ENCODE measurements around the gene XYLT2. TPM values are rescaled to one million over a fixed set of nuclear protein-coding genes. Genes with fewer than 3 reads are reported as not detected.

The XYLT2 gene
- total and polyA plus RNA-seq, 9 of the 15 experiments (the other 6 are each of a cell fraction or from before 2014, with no cell fraction given) = 0.63 to 9.1 (median 4.3) TPM

DNA sequence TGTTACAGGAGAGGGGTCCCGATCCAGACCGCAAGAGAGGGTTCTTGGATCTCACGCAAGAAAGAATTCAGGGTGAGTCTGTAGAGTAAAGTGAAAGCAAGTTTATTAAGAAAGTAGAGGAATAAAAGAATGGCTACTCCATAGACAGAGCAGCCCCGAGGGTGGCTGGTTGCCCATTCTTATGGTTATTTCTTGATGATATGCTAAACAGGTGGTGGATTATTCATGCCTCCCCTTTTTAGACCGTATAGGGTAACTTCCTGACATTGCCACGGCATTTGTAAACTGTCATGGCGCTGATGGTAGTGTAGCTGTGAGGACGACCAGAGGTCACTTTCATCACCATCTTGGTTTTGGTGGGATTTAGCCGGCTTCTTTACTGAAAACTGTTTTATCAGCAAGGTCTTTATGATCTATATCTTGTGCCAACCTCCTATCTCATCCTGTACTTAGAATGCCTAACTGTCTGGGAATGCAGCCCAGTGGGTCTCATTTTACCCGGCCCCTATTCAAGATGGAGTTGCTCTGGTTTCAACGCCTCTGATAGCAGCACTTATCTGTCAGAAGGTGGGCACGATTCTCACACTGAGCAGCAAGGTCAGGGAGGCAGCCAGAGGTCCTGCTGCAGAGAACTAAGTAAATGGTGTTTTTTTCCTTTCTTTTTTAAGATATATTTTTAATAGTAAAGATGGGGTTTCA is 26.5 kb upstream of the XYLT2 start (continued):
- TF ChIP-seq, protein P1, sequence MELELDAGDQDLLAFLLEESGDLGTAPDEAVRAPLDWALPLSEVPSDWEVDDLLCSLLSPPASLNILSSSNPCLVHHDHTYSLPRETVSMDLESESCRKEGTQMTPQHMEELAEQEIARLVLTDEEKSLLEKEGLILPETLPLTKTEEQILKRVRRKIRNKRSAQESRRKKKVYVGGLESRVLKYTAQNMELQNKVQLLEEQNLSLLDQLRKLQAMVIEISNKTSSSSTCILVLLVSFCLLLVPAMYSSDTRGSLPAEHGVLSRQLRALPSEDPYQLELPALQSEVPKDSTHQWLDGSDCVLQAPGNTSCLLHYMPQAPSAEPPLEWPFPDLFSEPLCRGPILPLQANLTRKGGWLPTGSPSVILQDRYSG (tag; conservative IDR thresholded peaks at IDR 0.05; ENCODE audit: low read depth) = peak; percentile 94
- no peak for TF ChIP-seq ARID3B (CRISPR knock-in tag; IDR thresholded peaks at IDR 0.05; ENCODE audit: borderline replicate concordance)
- no peak for TF ChIP-seq ATF2 (CRISPR knock-in tag; IDR thresholded peaks at IDR 0.05)
- peak; percentile 81 for TF ChIP-seq SMAD4 (CRISPR knock-in tag; conservative IDR thresholded peaks at IDR 0.05)
- no peak for TF ChIP-seq RBM25 (IDR thresholded peaks at IDR 0.05; ENCODE audit: low read depth, low read length, severe bottlenecking)
- TF ChIP-seq ZBTB1 (CRISPR knock-in tag; IDR thresholded peaks at IDR 0.05; ENCODE audit: borderline replicate concordance, low read depth) = no peak
- no peak for TF ChIP-seq FOS (IDR thresholded peaks at IDR 0.05; ENCODE audit: extremely low read depth, insufficient read length)
- TF ChIP-seq, protein P2, sequence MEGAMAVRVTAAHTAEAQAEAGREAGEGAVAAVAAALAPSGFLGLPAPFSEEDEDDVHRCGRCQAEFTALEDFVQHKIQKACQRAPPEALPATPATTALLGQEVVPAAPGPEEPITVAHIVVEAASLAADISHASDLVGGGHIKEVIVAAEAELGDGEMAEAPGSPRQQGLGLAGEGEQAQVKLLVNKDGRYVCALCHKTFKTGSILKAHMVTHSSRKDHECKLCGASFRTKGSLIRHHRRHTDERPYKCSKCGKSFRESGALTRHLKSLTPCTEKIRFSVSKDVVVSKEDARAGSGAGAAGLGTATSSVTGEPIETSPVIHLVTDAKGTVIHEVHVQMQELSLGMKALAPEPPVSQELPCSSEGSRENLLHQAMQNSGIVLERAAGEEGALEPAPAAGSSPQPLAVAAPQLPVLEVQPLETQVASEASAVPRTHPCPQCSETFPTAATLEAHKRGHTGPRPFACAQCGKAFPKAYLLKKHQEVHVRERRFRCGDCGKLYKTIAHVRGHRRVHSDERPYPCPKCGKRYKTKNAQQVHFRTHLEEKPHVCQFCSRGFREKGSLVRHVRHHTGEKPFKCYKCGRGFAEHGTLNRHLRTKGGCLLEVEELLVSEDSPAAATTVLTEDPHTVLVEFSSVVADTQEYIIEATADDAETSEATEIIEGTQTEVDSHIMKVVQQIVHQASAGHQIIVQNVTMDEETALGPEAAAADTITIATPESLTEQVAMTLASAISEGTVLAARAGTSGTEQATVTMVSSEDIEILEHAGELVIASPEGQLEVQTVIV (CRISPR knock-in tag; IDR thresholded peaks at IDR 0.05; ENCODE audit: borderline replicate concordance) = no peak
- TF ChIP-seq BRF2 (IDR thresholded peaks at IDR 0.05; ENCODE audit: borderline replicate concordance, insufficient read depth, insufficient read length) = no peak
- TF ChIP-seq MYC (IDR thresholded peaks at IDR 0.05; ENCODE audit: low read depth, low read length) = no peak
- TF ChIP-seq MYC (CRISPR knock-in tag; IDR thresholded peaks at IDR 0.05; ENCODE audit: borderline replicate concordance, low read depth) = no peak
- TF ChIP-seq ZNF3 (CRISPR knock-in tag; IDR thresholded peaks at IDR 0.05) = no peak

All from K562 (cell line).